GM18505 (cell line): ENCODE data around the gene CAPN5.

Source experiments
- ATAC-seq: cut with Tn5 transposase; IDR thresholded peaks from one replicate; pipeline ENCODE4 v1.9.1; 2021; ENCODE audit not compliant: unreplicated experiment
- POLR2A ChIP-seq: IDR thresholded peaks from 4 replicates; pipeline ENCODE4 v1.6.1; 2011; ENCODE audit warnings: borderline replicate concordance; ENCODE audit not compliant: insufficient read depth, insufficient read length; ENCODE audit errors: extremely low read depth

CAPN5 gene

DNA sequence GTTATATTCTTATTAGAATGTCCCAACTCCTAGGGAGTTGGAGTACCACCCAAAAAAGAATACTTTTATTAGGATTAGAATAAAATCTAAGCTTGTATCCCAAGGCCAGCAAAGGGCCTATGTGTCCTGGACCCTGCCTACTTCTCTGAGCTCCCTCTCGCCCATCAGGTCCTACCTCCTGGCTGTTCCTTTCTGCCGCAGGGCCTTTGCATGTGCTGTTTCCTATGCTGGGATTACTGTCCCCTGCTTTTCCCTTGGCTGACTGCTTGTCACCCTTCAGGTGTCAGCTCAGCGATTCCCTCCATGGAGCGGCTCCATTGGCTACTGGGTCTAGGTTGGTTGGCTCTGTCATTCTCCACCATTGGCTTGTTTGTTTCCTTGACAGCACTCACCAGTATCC, 74.7 kb downstream of the CAPN5 start:
- ATAC-seq, result no peak
- no peak for TF ChIP-seq POLR2A

DNA sequence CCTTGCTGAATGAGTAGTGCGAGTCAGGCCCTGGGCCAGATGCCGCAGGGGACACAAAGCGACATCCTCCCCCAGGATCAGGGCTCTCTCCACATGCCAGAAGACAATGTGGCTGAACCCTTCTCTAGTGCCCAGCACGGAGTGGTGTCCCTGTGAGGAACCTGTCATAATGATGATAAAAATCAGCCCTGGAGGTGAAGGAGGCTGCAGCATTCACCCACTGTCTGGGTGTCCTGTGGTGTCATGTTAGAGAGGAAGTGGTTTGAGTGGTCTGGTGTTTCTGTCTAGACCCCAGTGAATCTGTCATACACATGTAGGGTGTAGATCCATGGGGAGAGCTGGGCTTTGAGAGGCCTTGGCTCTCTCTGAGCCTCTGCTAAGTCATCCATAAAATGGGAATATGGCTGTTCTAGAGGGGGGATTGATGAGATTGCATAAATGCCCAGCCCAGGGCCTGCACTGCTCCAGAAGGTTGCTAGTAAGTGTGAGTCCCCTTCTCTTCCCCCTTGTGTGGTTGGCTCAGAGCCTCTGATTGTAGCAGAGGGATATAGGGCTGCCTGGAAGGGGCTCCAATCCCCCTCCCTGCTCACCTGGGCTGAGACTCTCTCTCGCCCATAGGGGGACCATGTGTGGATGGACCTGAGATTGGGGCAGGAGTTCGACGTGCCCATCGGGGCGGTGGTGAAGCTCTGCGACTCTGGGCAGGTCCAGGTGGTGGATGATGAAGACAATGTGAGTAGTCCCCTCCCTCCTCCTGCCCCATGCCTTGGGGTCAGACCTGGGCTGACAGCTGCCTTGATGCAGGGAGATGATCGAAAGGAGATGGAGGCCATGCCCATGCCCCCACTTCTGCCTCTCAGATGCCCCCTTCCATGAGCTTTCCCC, 75.6 kb downstream of the CAPN5 start:
- ATAC-seq, result no peak

DNA sequence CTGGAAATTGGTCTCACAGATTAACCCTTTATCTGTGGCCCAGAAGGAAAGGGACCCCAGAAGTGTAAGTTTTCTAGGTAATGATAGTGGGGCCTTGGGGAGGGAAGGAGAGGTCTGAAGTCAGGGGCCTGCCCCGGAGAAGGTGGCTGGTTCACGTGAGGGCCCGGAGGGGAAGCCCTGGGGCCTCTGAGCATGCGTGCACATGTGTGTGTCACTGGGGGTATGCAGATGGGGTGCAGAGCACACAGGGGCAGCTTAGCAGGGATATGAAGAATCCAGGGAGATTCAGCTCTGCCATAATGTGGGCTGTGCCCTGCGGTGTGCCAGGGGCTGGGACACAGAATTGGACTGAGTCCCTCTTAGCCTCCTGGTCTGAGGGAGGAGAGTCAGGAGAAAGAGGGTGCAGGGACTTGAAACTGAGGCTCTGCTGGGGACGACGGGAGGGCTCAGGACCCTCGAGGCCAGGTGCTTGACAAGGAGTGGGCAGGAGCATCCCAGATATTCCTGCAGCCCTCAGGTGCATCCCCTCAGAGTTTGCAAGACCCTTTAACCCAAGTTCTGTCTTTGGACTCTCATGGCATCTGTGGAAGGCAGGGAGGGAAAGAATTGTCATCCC, 76.7 kb downstream of the CAPN5 start:
- no peak for ATAC-seq
- no peak for TF ChIP-seq POLR2A

More for the DNA sequence above, 75.6 kb downstream of the CAPN5 start:
- no peak for TF ChIP-seq POLR2A

DNA sequence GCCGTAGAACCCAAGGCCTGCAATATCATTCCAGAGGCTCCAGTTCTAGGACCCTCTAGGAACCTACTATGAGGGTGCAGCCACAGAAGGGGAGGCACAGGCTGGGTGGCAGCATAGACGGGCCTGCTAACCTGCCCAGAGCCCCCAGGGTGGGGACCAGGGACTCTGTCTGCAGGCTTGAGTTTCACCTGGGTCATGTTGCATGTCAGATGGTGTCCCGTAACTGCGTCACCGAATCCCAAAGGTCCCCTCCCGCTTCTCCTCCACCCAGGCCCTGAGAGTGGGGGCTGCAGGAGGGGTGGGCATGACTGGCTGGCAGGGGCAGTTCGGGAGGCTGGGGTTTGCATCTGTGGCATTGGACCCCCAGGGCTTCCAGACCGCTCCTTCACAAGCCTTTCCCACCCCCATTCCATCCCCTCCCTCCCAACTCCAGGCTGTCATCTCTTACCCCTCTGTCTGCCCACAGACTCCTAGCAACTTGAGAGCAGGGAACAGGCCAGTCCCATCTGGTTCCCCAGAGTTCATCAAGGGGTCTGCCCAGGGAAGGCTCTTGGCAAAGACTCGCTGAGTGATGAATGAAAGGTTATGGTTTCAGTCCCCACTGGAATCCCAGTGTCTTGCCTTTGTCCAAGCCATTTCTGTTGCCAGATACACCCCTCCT, 77.6 kb downstream of the CAPN5 start:
- no peak for TF ChIP-seq POLR2A
- ATAC-seq, result no peak

DNA sequence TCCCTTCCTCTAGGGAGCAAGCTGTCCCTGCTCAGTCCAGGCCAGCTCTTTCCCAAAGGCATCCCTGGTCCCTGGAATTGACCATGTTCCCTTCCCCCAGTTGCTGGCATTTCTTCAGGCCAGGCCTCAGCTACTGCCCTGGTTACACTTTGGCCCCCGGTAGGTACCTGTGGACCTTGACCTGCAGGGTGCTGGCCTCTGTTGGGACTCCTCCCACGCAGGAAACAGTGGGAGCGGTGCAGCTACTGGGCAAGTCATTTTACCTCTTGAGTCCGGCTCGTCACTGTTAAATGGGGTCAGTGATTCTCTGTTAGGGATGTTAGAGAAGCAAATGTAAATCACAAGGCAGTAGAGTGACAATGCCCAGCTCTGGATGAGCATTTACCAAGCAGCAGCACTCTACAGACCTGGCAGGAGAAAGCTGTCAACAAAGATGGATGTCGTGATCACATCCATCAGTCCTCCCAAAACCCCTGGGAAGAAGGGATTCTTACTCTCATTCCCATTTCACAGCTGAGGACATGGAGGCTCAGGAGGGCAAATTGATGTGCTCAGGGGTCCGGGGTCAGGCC, 78.2 kb downstream of the CAPN5 start:
- ATAC-seq, result no peak
- no peak for TF ChIP-seq POLR2A

DNA sequence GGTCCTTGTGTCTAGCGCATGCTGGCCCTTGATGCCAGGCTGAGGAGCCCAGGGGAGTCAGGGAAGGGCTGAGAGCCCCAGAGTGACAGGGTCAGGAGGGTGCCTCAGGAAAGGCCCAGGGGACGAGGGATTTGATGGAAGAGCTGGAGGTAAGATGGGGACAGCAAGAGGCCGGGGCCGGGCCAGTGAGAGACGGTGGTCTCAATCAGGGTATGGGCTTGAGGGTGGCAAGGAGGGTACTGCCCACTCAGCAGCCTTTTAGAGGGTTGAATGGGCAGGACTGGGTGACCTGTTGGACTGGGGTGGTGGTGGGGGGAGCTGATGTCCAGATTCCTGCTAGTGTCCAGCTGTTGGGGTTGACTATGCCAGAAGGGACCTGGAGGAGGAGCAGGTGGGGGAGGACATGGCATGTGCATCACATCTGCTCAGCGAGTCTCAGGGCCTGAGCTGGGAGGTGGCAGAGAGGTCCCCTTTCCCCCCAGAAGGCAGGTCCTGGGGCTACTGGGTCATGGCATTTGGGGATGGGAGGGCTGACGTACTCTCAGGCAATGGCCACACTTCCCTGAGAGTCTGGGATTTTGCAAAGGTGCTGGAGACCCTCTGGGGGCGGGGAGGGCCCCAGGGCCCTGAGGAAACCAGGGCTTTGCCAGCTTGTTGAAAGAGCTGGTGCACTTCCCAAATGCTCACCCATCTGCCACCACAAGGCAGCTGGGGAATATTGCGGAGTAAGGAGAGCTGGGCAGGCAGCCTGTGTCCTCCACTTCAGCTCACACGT, 79.7 kb downstream of the CAPN5 start:
- TF ChIP-seq POLR2A, result no peak
- no peak for ATAC-seq

DNA sequence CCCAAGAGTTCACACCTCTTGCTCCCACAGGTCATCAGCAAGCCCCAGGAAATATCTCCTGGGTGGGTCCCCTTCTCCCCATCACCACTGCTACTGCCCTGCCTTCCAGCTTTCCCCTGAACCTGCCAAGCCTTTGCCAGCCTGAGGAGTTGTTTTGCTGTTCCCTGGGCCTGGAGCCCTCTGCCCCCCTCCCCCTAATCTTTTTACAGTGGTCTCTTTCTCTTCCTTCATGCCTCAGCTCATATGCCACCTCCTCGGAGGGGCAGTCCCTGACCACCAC, 80.2 kb downstream of the CAPN5 start:
- TF ChIP-seq POLR2A, result no peak
- ATAC-seq, result no peak

DNA sequence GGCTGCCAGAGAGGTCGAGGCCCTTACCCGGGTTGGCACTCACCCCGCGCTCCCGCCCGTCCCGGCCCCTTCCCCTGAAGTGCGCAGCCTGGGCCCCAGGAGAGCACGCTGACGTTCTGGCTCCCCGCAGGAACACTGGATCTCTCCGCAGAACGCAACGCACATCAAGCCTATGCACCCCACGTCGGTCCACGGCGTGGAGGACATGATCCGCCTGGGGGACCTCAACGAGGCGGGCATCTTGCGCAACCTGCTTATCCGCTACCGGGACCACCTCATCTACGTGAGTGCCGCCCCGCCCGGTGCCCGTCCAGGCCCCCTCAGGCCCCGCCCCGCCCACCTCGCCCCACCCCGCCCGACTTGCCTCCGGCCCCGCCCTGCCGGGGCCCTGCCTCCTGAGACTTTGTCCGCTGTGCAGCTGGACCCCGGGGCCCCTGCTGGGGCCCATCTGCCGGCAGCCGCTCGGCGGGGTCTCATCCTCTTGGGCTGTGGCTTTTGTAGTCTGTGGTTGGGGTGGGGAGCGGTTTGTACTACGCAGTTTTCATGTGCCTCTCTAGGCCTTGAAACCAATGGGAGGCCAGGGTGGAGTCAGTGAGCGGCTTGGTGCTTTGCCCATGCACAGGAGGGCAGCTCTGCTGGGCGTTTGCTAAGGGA, 81.0 kb downstream of the CAPN5 start:
- ATAC-seq, result no peak

DNA sequence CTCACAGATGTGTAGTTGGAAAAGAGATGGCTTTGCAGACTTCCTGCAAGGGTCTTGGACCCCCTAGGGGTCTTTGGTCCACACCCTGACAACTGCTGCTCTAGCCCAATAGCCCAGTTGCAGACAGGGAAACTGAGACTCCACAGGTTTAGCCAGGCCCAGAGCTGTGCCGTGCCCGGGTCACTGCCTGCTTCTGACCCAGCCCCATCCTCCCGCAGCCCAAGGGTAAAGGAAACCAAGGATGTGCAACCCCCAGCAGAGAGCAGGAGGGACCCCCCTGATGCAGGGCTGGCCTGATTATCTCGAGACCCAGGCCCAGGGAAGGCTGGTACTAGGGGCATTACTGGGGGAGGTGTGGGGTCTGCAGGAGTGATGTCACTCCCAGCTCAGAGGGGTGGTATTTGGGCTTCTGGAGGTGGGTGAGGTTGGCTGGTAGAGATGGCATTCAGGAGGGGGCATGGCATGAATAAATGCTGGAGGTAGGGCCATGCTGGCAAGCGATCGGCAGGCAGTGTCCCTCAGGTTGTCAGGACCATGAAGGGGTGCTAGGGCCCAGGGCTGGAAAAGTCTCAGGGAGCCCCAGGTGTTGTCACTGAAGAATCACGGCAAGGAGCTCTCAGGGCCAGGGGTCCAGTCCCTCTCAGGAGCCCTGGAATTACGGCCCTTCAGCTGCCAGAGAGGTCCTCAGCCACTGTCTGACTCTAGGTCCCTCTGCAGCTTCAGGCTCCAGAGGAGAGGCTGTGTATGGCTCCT, 82.4 kb downstream of the CAPN5 start:
- no peak for TF ChIP-seq POLR2A
- ATAC-seq, result no peak

More for the DNA sequence above, 81.0 kb downstream of the CAPN5 start:
- no peak for TF ChIP-seq POLR2A

DNA sequence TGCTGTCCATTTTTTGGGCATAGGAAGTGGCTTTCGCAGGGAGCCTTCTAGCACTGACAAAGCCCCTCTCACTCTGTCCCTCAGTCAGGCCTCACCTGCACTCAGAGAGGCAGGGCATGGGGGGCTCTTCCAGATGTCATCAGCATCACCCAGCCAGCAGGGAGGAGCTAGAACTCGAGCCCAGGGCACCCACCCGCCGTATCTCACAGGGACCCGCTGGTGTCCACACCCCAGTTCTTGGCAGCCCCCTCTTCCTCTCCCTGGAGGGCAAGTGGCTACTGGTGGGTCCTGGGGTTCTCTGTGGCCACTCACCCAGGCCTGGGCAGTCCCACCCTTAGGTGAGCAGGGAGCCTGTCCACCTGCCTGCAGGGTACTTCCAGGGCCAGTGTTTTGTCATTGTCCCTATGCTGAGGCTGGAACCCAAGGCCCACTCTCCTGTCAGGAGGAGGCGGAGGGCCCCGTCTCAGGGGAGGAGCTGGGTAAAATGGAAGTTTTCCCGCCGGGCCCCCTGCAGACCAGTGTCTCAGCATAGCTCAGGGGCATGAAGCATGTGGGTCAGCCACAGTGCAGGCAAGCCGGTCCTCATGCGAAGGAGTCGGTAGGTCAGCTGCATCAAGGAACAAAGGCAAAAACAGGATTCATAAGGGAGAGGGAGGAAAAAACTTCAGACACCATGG, 83.1 kb downstream of the CAPN5 start:
- ATAC-seq, result no peak
- no peak for TF ChIP-seq POLR2A

DNA sequence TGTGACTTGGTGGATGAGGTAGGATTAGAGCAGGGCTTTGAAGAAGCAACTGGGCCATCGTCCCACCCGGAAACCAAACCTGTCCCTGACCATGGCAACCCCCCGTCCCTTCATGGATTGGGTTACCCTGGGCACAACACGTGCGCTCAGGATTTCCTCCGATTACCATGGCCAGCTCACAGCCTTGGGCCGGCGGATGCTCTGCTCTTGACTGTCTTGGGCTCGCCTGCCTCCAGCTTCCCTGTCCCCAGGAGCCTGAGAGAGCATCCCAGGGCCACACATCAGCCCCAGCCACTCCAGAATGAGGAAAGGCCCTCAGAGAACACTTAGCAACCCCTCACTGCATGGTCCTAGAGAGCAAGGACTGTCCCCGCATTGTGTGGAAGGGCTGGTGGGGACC, 84.1 kb downstream of the CAPN5 start:
- TF ChIP-seq POLR2A, result no peak
- ATAC-seq, result no peak
